Brain microvascular endothelial cell (primary cell): ENCODE results near the gene PTPRD.

Experiments
- DNase-seq: peaks from one replicate; pipeline ENCODE4 v3.0.0-alpha.2; 2020
- H3K27ac ChIP-seq: fragments of 250-450 bp; sonication (Bioruptor Pico); 2 replicates; pipeline ENCODE4 v1.5.1; 2020; ENCODE audit warnings: mild to moderate bottlenecking, moderate library complexity
- H3K27me3 ChIP-seq: fragments of 250-450 bp; sonication (Bioruptor Pico); replicated peaks from 2 replicates; pipeline ENCODE4 v1.5.1; 2020; ENCODE audit warnings: mild to moderate bottlenecking
- H3K36me3 ChIP-seq: fragments of 250-450 bp; sonication (Bioruptor Pico); replicated peaks from 2 replicates; pipeline ENCODE4 v1.5.1; 2020; ENCODE audit warnings: mild to moderate bottlenecking
- H3K4me3 ChIP-seq: 2 replicates; pipeline ENCODE4 v1.5.1; 2011; ENCODE audit warnings: low read depth, mild to moderate bottlenecking, control low read depth, low read length, moderate library complexity
- CTCF ChIP-seq: IDR thresholded peaks from 2 replicates; pipeline ENCODE4 v1.5.1; 2011; ENCODE audit warnings: low read depth, mild to moderate bottlenecking, moderate library complexity, low read length, control low read depth, inconsistent platforms; ENCODE audit errors: missing control alignments
- in situ Hi-C: cut with HindIII; loops from 2 replicates; pipeline ENCODE4 v1.10.0; 2017; ENCODE audit warnings: low sequenced_read_pairs, low pct_ligation_motif_present

Gene PTPRD

GRCh38 chr9:8800196-8800595, 1812.6 kb downstream of the PTPRD start:
- H3K27ac ChIP-seq, result no peak overlapping the region
- in situ Hi-C loops, result no loop called here
- no peak for TF ChIP-seq CTCF

GRCh38 chr9:8799615-8800014, 1813.2 kb downstream of the PTPRD start:
- in situ Hi-C loops, result no loop called here
- no peak for DNase-seq
- H3K36me3 ChIP-seq, result no peaks in the 10 kb centered on the region

More at GRCh38 chr9:8800196-8800595, 1812.6 kb downstream of the PTPRD start:
- no peak overlapping the region for H3K4me3 ChIP-seq
- no peaks in the 10 kb centered on the region for H3K36me3 ChIP-seq
- DNase-seq, result no peak
- H3K27me3 ChIP-seq, result no peaks in the 10 kb centered on the region

GRCh38 chr9:8799206-8799605, 1813.6 kb downstream of the PTPRD start:
- Histone ChIP-seq H3K4me3 (no peak overlapping the region), H3K27me3 (no peaks in the 10 kb centered on the region), H3K36me3 (no peaks in the 10 kb centered on the region), H3K27ac (no peak overlapping the region)
- in situ Hi-C loops, result no loop called here
- TF ChIP-seq CTCF, result no peak
- no peak for DNase-seq

More at GRCh38 chr9:8799615-8800014, 1813.2 kb downstream of the PTPRD start:
- Histone ChIP-seq H3K27ac (no peak overlapping the region), H3K27me3 (no peaks in the 10 kb centered on the region), H3K4me3 (no peak overlapping the region)
- no peak for TF ChIP-seq CTCF

GRCh38 chr9:8784838-8785237, 1828.0 kb downstream of the PTPRD start:
- TF ChIP-seq CTCF, result no peak
- H3K27ac ChIP-seq, result no peak overlapping the region
- no peak overlapping the region for H3K4me3 ChIP-seq

GRCh38 chr9:8783941-8784340, 1828.9 kb downstream of the PTPRD start:
- no peak for TF ChIP-seq CTCF
- H3K27me3 ChIP-seq, result no peaks in the 10 kb centered on the region
- no peak overlapping the region for H3K27ac ChIP-seq
- DNase-seq, result no peak
- no peaks in the 10 kb centered on the region for H3K36me3 ChIP-seq
- H3K4me3 ChIP-seq, result no peak overlapping the region
- in situ Hi-C loops, result no loop called here

More at GRCh38 chr9:8784838-8785237, 1828.0 kb downstream of the PTPRD start:
- Histone ChIP-seq H3K27me3 (no peaks in the 10 kb centered on the region), H3K36me3 (no peaks in the 10 kb centered on the region)
- in situ Hi-C loops, result no loop called here
- DNase-seq, result no peak

- in situ Hi-C loops, result no loop called here
- H3K27me3 ChIP-seq, result no peaks in the 10 kb centered on the region
- no peak for TF ChIP-seq CTCF
Measured at GRCh38 chr9:8782237-8782636, 1830.6 kb downstream of the PTPRD start.

More at GRCh38 chr9:8782237-8782636, 1830.6 kb downstream of the PTPRD start:
- no peak overlapping the region for H3K4me3 ChIP-seq
- H3K36me3 ChIP-seq, result no peaks in the 10 kb centered on the region
- no peak for DNase-seq
- H3K27ac ChIP-seq, result no peak overlapping the region
